ENCODE results near the gene MCF2L2.

GRCh38 chr3:183230826-183231225, 197.6 kb downstream of the MCF2L2 start:
- TF ChIP-seq, protein P1, sequence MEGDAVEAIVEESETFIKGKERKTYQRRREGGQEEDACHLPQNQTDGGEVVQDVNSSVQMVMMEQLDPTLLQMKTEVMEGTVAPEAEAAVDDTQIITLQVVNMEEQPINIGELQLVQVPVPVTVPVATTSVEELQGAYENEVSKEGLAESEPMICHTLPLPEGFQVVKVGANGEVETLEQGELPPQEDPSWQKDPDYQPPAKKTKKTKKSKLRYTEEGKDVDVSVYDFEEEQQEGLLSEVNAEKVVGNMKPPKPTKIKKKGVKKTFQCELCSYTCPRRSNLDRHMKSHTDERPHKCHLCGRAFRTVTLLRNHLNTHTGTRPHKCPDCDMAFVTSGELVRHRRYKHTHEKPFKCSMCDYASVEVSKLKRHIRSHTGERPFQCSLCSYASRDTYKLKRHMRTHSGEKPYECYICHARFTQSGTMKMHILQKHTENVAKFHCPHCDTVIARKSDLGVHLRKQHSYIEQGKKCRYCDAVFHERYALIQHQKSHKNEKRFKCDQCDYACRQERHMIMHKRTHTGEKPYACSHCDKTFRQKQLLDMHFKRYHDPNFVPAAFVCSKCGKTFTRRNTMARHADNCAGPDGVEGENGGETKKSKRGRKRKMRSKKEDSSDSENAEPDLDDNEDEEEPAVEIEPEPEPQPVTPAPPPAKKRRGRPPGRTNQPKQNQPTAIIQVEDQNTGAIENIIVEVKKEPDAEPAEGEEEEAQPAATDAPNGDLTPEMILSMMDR (IDR thresholded peaks at IDR 0.05): no peak
- no peak for TF ChIP-seq POLR2A (IDR thresholded peaks at IDR 0.05)
